IPS DF 19.7 (cell line): ENCODE results near the gene CPNE2.

Experiments
- DNase-seq: peaks from one replicate; pipeline ENCODE4 v3.0.0-alpha.2; 2013; ENCODE audit warnings: low read depth, low spot score

Gene CPNE2

GRCh38 chr16:57144027-57144426, 51.6 kb downstream of the CPNE2 start:
- DNase-seq, result no peak

- no peak for DNase-seq
Measured at GRCh38 chr16:57145046-57146021, 53.0 kb downstream of the CPNE2 start.

GRCh38 chr16:57146040-57146647, 53.8 kb downstream of the CPNE2 start:
- no peak for DNase-seq

- DNase-seq, result no peak
Measured at GRCh38 chr16:57146735-57147134, 54.4 kb downstream of the CPNE2 start.

- DNase-seq, result no peak
Measured at GRCh38 chr16:57147381-57148221, 55.2 kb downstream of the CPNE2 start.

GRCh38 chr16:57148481-57148880, 56.1 kb downstream of the CPNE2 start:
- no peak for DNase-seq

- DNase-seq, result no peak
Measured at GRCh38 chr16:57149391-57149790, 57.0 kb downstream of the CPNE2 start.

- no peak for DNase-seq
Measured at GRCh38 chr16:57150682-57151330, 58.4 kb downstream of the CPNE2 start.

- DNase-seq, result no peak
Measured at GRCh38 chr16:57151369-57151768, 59.0 kb downstream of the CPNE2 start.

GRCh38 chr16:57152096-57153093, 60.0 kb downstream of the CPNE2 start:
- no peak for DNase-seq

- DNase-seq, result no peak
Measured at GRCh38 chr16:57153841-57154240, 61.5 kb downstream of the CPNE2 start.

GRCh38 chr16:57155702-57156350, 63.4 kb downstream of the CPNE2 start:
- no peak for DNase-seq

- no peak for DNase-seq
Measured at GRCh38 chr16:57156351-57156703, 63.9 kb downstream of the CPNE2 start.

GRCh38 chr16:57157533-57157932, 65.2 kb downstream of the CPNE2 start:
- no peak for DNase-seq

GRCh38 chr16:57159447-57159846, 67.1 kb downstream of the CPNE2 start:
- DNase-seq, result no peak

GRCh38 chr16:57163842-57164241, 71.5 kb downstream of the CPNE2 start:
- no peak for DNase-seq

GRCh38 chr16:57165483-57165882, 73.1 kb downstream of the CPNE2 start:
- DNase-seq, result no peak

- no peak for DNase-seq
Measured at GRCh38 chr16:57165938-57166337, 73.6 kb downstream of the CPNE2 start.

GRCh38 chr16:57166451-57166850, 74.1 kb downstream of the CPNE2 start:
- no peak for DNase-seq

GRCh38 chr16:57166951-57167350, 74.6 kb downstream of the CPNE2 start:
- no peak for DNase-seq
